Choroid plexus epithelial cell (primary cell): Measurements from ENCODE around the gene YRDC.

Source experiments
- DNase-seq: peaks from one replicate; pipeline ENCODE4 v3.0.0-alpha.2; 2010; ENCODE audit warnings: low read depth
- H3K4me3 ChIP-seq: 2 replicates; pipeline ENCODE4 v1.5.1; 2011; ENCODE audit warnings: low read depth, mild to moderate bottlenecking, control low read depth, low read length, moderate library complexity
- CTCF ChIP-seq: conservative IDR thresholded peaks from 2 replicates; pipeline ENCODE4 v1.5.1; 2011; ENCODE audit warnings: low read depth, mild to moderate bottlenecking, control low read depth, inconsistent platforms, low read length, moderate library complexity

Gene YRDC

GRCh38 chr1:37822906-37823815 is 15.2 kb upstream of the YRDC start:
- no peak overlapping the region for H3K4me3 ChIP-seq
- DNase-seq: peak; percentile 38
- no peak for TF ChIP-seq CTCF

- no peak for DNase-seq
- no peak for TF ChIP-seq CTCF
- H3K4me3 ChIP-seq: no peak overlapping the region
Observed at GRCh38 chr1:37821481-37821880, 13.5 kb upstream of the YRDC start.

GRCh38 chr1:37817481-37817880 is 9.5 kb upstream of the YRDC start:
- no peak overlapping the region for H3K4me3 ChIP-seq
- peak; percentile 80 for DNase-seq
- TF ChIP-seq CTCF: no peak

GRCh38 chr1:37814252-37814651 is 6.2 kb upstream of the YRDC start:
- TF ChIP-seq CTCF: no peak
- H3K4me3 ChIP-seq: no peak overlapping the region
- no peak for DNase-seq

- H3K4me3 ChIP-seq: no peak overlapping the region
- no peak for TF ChIP-seq CTCF
- DNase-seq: no peak
Observed at GRCh38 chr1:37813529-37814145, 5.6 kb upstream of the YRDC start.

- peak; percentile 97 for TF ChIP-seq CTCF
- no peak overlapping the region for H3K4me3 ChIP-seq
- peak; percentile 90 for DNase-seq
Observed at GRCh38 chr1:37811027-37811655, 3.1 kb upstream of the YRDC start.
